Kidney epithelial cell (primary cell): ENCODE measurements around the gene WNT11. TPM values are rescaled to one million over a fixed set of nuclear protein-coding genes. Genes with fewer than 3 reads are reported as not detected.

Experiments used
- DNase-seq: peaks from one replicate; pipeline ENCODE4 v3.0.0-alpha.2; 2010; ENCODE audit warnings: low read depth
- H3K27me3 ChIP-seq: 2 replicates; pipeline ENCODE4 v1.6.0; 2011; ENCODE audit warnings: low read length; ENCODE audit not compliant: control insufficient read depth, insufficient read depth
- H3K36me3 ChIP-seq: 2 replicates; pipeline ENCODE4 v1.5.1; 2011; ENCODE audit warnings: low read length; ENCODE audit not compliant: control insufficient read depth, insufficient read depth
- H3K4me3 ChIP-seq: 2 replicates; pipeline ENCODE4 v1.5.1; 2011; ENCODE audit warnings: low read depth, mild to moderate bottlenecking, control low read depth, low read length
- total RNA-seq: library from RNA; depleted of rRNA; stranded (reverse); fragments of >200 nt; gene quantifications from 2 replicates; pipeline ENCODE4 v1.2.3, GENCODE V29; 2015
- TF ChIP-seq, protein P1 (sequence below): IDR thresholded peaks from 2 replicates; pipeline ENCODE4 v1.5.1; 2011; ENCODE audit warnings: mild to moderate bottlenecking, moderate library complexity, low read length, control low read depth, inconsistent platforms; ENCODE audit not compliant: insufficient read depth, poor library complexity, severe bottlenecking

The WNT11 gene
- total RNA-seq, 1 donor from 2014 or later = 0.21 TPM

DNA sequence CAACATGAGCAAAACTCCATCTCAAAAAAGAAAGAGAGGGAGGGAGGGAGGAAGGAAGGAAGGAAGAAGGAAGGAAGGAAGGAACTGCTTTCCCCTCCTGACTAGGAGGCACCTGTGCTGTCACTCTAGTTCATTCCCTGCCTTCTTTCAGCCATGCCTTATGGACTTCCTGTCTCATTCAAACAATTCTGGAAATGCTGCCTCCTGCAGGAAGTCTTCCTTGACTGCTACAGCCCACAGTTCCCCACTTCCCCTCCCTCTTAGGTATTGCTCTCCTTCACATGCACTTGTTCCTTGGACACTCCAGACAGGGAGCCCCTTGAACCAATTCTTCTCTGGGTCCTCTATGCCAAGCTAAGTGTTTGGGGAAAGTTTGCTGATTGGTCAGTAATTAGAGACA lies 31.6 kb upstream of the WNT11 start:
- Histone ChIP-seq H3K36me3 (no peaks in the 10 kb centered on the region), H3K27me3 (peaks cover 21% of the 10 kb centered on the region), H3K4me3 (no peak overlapping the region)
- DNase-seq = no peak
- TF ChIP-seq, protein P1, sequence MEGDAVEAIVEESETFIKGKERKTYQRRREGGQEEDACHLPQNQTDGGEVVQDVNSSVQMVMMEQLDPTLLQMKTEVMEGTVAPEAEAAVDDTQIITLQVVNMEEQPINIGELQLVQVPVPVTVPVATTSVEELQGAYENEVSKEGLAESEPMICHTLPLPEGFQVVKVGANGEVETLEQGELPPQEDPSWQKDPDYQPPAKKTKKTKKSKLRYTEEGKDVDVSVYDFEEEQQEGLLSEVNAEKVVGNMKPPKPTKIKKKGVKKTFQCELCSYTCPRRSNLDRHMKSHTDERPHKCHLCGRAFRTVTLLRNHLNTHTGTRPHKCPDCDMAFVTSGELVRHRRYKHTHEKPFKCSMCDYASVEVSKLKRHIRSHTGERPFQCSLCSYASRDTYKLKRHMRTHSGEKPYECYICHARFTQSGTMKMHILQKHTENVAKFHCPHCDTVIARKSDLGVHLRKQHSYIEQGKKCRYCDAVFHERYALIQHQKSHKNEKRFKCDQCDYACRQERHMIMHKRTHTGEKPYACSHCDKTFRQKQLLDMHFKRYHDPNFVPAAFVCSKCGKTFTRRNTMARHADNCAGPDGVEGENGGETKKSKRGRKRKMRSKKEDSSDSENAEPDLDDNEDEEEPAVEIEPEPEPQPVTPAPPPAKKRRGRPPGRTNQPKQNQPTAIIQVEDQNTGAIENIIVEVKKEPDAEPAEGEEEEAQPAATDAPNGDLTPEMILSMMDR = peak; percentile 11

DNA sequence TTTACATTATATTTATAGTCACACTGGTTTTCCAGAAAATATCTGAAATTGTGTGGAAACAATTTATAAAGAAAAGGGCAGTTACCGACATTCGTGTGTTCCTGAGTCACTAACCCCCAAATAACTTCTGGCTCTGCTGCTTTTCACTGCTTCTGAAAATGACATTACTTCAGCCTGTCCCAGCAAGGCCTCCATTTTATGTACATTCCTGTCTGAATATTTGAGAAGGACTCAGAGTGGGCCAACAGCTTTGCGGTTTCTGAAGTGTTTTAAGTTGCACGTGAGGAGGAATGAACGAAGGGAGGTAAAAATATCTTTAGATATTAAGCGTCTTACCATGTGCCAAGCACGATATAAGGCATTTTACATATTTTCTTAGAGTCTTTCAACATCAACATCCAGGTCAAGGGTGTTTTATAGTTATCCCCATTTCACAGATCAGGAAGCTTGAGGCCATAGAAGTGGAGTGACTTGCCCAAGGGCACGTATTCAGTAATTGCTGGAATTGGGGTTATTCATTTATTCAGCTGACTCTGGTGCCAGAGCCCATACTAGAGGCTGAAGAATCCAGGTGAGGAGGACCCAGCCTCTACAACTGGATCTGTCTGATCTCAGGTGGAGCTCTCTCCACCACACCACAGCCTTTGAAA lies 30.8 kb upstream of the WNT11 start:
- Histone ChIP-seq H3K4me3 (no peak overlapping the region), H3K27me3 (peaks cover 15% of the 10 kb centered on the region), H3K36me3 (no peaks in the 10 kb centered on the region)
- TF ChIP-seq, protein P1 = no peak
- DNase-seq = no peak

DNA sequence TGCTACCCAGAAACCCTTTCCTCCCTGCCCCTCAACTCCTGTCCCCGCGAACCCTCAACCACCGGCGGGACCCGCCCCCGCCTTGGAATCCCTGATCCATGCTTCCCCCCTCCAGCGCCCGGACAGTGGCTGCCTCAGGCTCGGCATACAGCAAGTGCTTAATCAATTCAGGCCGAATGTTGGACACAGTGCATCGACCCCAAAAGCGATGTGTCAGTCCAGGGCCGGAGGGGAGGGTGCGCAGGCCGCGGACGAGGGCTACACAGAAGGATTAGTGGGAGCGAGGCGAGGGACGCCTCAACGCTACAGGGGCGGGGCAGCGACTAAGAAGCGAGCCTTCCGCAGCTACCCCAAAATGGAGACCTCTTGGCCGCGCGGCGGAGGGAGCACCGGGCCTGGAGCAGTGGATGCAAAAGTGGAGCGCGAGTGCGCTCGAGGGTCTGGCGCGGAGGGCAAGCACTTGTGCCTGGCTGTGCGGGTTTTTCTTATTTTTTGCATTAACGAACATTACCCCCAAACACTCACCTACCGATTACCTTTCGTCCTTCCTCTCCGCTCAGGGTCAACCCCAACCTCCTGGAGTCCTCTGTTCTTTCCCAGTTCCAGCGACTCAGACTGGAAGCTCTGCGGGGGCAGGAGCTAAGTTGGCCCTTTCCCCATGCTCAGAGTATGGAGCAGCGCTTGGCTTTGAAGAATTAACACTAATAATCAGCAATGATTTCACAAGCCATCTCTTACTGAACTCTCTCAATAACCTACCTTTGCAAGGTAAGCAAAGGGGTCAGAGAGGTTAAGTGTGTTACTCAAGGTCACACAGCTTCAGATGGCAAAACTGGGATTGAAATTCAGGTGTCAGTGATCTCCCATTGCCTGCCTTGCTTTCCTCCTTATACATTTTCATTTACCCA lies 30.0 kb upstream of the WNT11 start:
- DNase-seq = no peak
- Histone ChIP-seq H3K36me3 (no peaks in the 10 kb centered on the region), H3K4me3 (peak overlapping the region; percentile 71), H3K27me3 (peaks cover 12% of the 10 kb centered on the region)
- TF ChIP-seq, protein P1 = no peak

DNA sequence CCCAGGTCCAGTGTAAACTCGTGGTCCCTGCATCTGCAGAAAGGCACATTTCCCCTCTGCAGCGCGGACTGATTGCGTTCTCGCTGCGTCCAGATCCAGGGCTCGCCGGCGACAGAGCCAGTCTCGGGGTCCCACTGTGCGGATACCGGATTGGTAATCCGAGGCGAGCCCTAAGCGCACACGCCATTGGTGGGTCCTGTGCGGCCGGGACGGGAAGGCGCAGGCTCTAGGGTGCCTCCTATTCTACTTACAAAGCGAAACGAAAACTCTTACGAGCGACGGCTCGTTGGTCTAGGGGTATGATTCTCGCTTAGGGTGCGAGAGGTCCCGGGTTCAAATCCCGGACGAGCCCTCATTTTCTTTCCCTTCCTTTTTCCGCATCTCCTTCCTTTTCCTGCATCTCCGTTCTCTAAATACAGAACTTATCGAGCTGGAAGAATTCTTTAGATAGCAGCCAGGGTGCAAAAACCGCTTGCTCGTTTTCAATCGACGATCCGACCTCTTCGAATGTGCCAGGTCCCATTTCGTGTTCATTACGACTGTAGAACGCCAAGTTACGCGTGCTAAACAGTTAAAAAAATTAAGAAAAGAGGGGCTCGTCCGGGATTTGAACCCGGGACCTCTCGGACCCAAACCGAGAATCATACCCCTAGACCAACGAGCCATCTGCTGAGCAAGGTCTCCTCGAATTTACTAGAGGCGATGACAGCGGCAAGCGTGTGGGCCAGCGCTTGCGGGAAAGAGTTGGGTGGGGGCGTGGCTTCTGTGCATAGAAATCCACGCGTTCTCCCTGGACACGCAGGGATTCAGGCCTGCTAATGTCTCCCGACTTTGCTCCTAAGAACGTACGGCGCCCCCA lies 29.2 kb upstream of the WNT11 start:
- TF ChIP-seq, protein P1 = no peak
- Histone ChIP-seq H3K4me3 (peak overlapping the region; percentile 71), H3K27me3 (peaks cover 15% of the 10 kb centered on the region), H3K36me3 (no peaks in the 10 kb centered on the region)
- peak; percentile 32 for DNase-seq

DNA sequence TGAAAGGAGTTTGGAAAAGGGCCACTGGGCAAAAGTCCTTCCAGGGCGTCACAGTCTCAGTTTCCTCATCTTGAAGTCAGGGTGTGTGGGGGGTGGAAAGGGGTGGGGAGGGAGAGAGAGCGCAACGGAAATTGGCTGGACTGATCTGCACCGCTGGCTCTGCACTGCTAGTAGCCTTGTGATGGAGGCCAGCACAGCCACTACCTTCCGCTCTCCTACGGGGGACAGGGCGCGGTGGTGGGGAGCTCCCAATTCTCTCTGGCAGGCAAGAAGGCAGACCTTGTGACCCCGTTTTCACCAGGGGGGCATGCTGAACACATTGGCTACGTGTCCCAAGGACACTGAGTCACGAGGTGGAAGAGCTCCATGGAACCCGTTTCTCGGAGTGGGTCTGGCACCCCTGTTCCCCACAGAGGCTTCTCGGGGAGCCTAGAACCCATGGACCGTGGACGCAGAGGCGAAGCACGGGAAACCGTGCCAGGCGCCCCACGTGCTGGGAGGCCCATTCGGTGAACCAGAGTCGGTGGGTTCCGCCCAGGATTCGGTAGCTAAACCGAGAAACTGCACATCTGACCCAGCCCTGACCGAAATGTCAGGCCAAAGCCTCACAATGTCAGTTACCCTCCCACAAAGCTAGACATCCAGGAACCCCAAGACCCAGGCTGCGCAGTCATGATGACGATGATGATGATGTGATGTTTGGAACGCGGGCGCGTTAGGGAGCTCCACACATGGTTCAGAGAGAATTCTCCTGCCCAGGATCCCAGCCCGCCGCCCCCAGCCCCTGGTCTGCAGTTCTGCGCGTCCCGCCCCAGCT lies 28.3 kb upstream of the WNT11 start:
- peak overlapping the region; percentile 71 for H3K4me3 ChIP-seq
- TF ChIP-seq, protein P1 = no peak
- peaks cover 22% of the 10 kb centered on the region for H3K27me3 ChIP-seq
- no peak for DNase-seq
- H3K36me3 ChIP-seq = no peaks in the 10 kb centered on the region
